Ovary (tissue), 3 donors: ENCODE data around the gene ANO1.

ENCODE experiments used
- CTCF ChIP-seq, 3 donors: fragments of 450-650 bp in 2 of 3; fragments of 200-600 bp in 1 of 3; IDR thresholded peaks; one replicate each; pipeline versions ENCODE4 v1.5.1 to v1.8.0; 2016 to 2022; ENCODE audit warnings: antibody characterized with exemption in 3 of 3, mild to moderate bottlenecking in 1 of 3
- EP300 ChIP-seq: sonication (generic); formaldehyde crosslinking; IDR thresholded peaks from one replicate; pipeline ENCODE4 v1.6.1; 2017; ENCODE audit warnings: antibody characterized with exemption
- POLR2A ChIP-seq: fragments of 450-650 bp; IDR thresholded peaks from one replicate; pipeline ENCODE4 v1.6.1; 2017; ENCODE audit warnings: antibody characterized with exemption, mild to moderate bottlenecking, moderate library complexity
- donor health status: DM: no; HTN: no; CAD: no.

DNA sequence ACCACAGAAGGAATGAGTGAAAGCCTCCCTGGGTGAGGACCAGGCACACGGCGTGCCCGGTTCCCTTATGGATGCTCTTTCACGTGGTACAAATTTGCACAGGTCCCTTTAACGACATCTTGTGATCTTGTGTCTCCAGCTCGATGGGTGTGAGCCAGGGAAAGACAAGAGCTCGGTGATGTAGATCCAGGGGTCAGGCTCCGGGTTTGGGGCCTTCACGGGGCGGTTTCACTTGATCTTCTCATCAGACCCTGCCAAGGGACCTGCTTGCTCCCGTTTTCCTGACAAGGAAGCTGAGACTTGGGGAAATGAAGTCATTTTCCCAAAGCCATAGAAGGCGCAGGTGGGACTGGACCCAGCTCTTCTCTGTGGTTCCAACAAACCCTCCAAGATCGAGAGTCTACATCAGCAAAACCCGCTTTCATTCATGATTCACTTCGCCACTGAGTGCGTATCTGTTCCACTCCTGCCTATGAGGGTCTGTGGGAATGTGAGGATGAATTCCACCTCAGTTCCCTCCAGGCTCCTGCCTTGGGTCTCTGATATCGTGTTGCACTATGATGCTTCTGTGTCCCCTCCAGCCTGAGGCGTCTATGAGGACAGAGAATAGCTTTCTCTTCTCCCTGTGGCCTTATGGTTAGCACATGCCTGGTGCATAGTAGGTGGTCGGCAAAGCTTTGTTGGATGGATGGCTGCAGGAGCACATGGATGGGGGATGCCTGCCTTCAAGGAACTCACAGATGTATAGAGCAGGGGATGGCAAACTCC, 45.0 kb upstream of the ANO1 start:
- TF ChIP-seq CTCF (IDR thresholded peaks at IDR 0.05) (no peak), EP300 (no peak), POLR2A (no peak)
